ENCODE measurements around the gene CD276.

The CD276 gene

DNA sequence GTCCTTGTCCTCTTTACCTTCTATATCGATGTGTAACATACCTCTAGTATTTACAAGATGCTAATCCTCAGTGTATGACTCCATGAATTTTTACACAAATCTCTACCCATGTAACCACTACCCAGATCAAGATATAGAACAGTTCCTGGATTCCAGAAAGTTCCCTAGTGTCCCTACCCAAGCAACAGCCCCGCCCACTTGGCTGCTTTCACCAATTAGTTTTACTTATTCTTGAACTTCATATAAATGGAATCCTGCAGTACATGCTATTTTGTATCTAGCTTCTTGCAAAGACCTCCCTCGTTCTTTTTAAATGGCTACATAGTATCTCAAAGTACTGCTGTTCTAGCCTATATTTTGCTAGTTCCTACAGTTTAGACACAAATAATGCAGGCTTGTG lies 33.0 kb downstream of the CD276 start:
- Histone ChIP-seq H3K4me3 (ENCODE audit: insufficient read depth, low read length, poor library complexity, severe bottlenecking) (no peak overlapping the region), H2AFZ (ENCODE audit: low read depth, low read length, severe bottlenecking) (no peak overlapping the region), H3K27ac (ENCODE audit: low read depth, low read length) (no peak overlapping the region), H3K79me2 (ENCODE audit: insufficient read depth, low read length) (no peaks in the 10 kb centered on the region), H3K9ac (ENCODE audit: low read length) (no peak overlapping the region), H3K9me2 (replicated peaks; ENCODE audit: insufficient read depth, low read length) (no peaks in the 10 kb centered on the region), H3K27me3 (ENCODE audit: low read length) (no peaks in the 10 kb centered on the region), H3K36me3 (ENCODE audit: low read length) (no peaks in the 10 kb centered on the region), H4K20me1 (ENCODE audit: low read depth, low read length) (0 out of 2 replicates have a peak, but pooled peaks cover under 1% of the 10 kb centered on the region), H3K9me3 (ENCODE audit: insufficient read depth, low read length) (no peaks in the 10 kb centered on the region), H3F3A (ENCODE audit: insufficient read depth) (no peaks in the 10 kb centered on the region), H3K4me2 (ENCODE audit: low read depth, low read length, poor library complexity, severe bottlenecking) (no peak overlapping the region)
- TF ChIP-seq EZH2phosphoT487 (conservative IDR thresholded peaks at IDR 0.05; ENCODE audit: low read length), result no peak
- TF ChIP-seq, protein P1, sequence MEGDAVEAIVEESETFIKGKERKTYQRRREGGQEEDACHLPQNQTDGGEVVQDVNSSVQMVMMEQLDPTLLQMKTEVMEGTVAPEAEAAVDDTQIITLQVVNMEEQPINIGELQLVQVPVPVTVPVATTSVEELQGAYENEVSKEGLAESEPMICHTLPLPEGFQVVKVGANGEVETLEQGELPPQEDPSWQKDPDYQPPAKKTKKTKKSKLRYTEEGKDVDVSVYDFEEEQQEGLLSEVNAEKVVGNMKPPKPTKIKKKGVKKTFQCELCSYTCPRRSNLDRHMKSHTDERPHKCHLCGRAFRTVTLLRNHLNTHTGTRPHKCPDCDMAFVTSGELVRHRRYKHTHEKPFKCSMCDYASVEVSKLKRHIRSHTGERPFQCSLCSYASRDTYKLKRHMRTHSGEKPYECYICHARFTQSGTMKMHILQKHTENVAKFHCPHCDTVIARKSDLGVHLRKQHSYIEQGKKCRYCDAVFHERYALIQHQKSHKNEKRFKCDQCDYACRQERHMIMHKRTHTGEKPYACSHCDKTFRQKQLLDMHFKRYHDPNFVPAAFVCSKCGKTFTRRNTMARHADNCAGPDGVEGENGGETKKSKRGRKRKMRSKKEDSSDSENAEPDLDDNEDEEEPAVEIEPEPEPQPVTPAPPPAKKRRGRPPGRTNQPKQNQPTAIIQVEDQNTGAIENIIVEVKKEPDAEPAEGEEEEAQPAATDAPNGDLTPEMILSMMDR (IDR thresholded peaks at IDR 0.05; ENCODE audit: insufficient read depth, low read length, poor library complexity, severe bottlenecking), result no peak

- H4K20me1 ChIP-seq (ENCODE audit: low read depth, low read length), result 0 out of 2 replicates have a peak, but pooled peaks cover 2% of the 10 kb centered on the region
- no peak for TF ChIP-seq EZH2phosphoT487 (conservative IDR thresholded peaks at IDR 0.05; ENCODE audit: low read length)
- TF ChIP-seq, protein P1 (IDR thresholded peaks at IDR 0.05; ENCODE audit: insufficient read depth, low read length, poor library complexity, severe bottlenecking), result no peak
- no peak overlapping the region for H3K9ac ChIP-seq (ENCODE audit: low read length)
- no peaks in the 10 kb centered on the region for H3K36me3 ChIP-seq (ENCODE audit: low read length)
- H3K9me2 ChIP-seq (replicated peaks; ENCODE audit: insufficient read depth, low read length), result no peaks in the 10 kb centered on the region
- H3K4me3 ChIP-seq (ENCODE audit: insufficient read depth, low read length, poor library complexity, severe bottlenecking), result no peak overlapping the region
- no peaks in the 10 kb centered on the region for H3K27me3 ChIP-seq (ENCODE audit: low read length)
- no peaks in the 10 kb centered on the region for H3F3A ChIP-seq (ENCODE audit: insufficient read depth)
- no peak overlapping the region for H3K27ac ChIP-seq (ENCODE audit: low read depth, low read length)
- H2AFZ ChIP-seq (ENCODE audit: low read depth, low read length, severe bottlenecking), result no peak overlapping the region
- H3K4me2 ChIP-seq (ENCODE audit: low read depth, low read length, poor library complexity, severe bottlenecking), result no peak overlapping the region
- no peaks in the 10 kb centered on the region for H3K79me2 ChIP-seq (ENCODE audit: insufficient read depth, low read length)
- H3K9me3 ChIP-seq (ENCODE audit: insufficient read depth, low read length), result no peaks in the 10 kb centered on the region
Observed at GRCh38 chr15:73717802-73718201, 33.6 kb downstream of the CD276 start.

GRCh38 chr15:73718694-73719093 lies 34.5 kb downstream of the CD276 start:
- Histone ChIP-seq H2AFZ (ENCODE audit: low read depth, low read length, severe bottlenecking) (no peak overlapping the region), H3K79me2 (ENCODE audit: insufficient read depth, low read length) (no peaks in the 10 kb centered on the region), H4K20me1 (ENCODE audit: low read depth, low read length) (0 out of 2 replicates have a peak, but pooled peaks cover 2% of the 10 kb centered on the region), H3K9ac (ENCODE audit: low read length) (no peak overlapping the region), H3K4me3 (ENCODE audit: insufficient read depth, low read length, poor library complexity, severe bottlenecking) (no peak overlapping the region), H3K9me3 (ENCODE audit: insufficient read depth, low read length) (no peaks in the 10 kb centered on the region), H3K27ac (ENCODE audit: low read depth, low read length) (no peak overlapping the region), H3K9me2 (replicated peaks; ENCODE audit: insufficient read depth, low read length) (no peaks in the 10 kb centered on the region), H3K27me3 (ENCODE audit: low read length) (no peaks in the 10 kb centered on the region), H3K4me2 (ENCODE audit: low read depth, low read length, poor library complexity, severe bottlenecking) (no peak overlapping the region), H3F3A (ENCODE audit: insufficient read depth) (no peaks in the 10 kb centered on the region), H3K36me3 (ENCODE audit: low read length) (no peaks in the 10 kb centered on the region)
- no peak for TF ChIP-seq EZH2phosphoT487 (conservative IDR thresholded peaks at IDR 0.05; ENCODE audit: low read length)
- TF ChIP-seq, protein P1 (IDR thresholded peaks at IDR 0.05; ENCODE audit: insufficient read depth, low read length, poor library complexity, severe bottlenecking), result no peak

Data from SU-DHL-6 (cell line).